ENCODE data around the gene HS3ST5. TPM values are rescaled to one million over a fixed set of nuclear protein-coding genes. Genes with fewer than 3 reads are reported as not detected.
A peak's percentile ranks its signal among the peaks of the same experiment; 100 is the strongest.

Gene HS3ST5
- total RNA-seq, 2 donors from 2014 or later, result 0.31 to 2.0 TPM

DNA sequence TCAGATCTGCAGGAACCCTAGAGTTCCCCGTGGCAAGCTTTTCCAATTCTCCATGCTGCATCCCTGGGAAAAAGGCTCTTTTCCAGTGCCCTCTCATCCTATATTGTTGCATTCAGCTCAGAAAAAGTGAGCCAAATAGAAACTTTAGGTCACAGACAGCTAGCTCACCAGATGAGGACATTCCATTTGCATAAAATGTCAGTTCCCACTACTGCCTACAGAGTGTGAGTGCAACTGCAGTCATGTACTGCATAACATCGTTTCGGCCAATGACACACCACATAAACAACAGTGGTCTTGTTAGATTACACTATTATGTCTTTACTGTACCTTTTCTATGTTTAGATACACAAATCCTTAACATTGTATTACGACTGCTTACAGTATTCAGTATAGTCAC, 8.6 kb downstream of the HS3ST5 start:
- Mint-ChIP-seq H3K4me3 (no peak overlapping the region), H3K27me3 (ENCODE audit: insufficient read depth) (no peaks in the 10 kb centered on the region), H3K36me3 (ENCODE audit: low read depth) (no peaks in the 10 kb centered on the region), H3K27ac (no peak overlapping the region), H3K9me3 (no peaks in the 10 kb centered on the region), H3K4me1 (peaks cover 2% of the 10 kb centered on the region)
- Histone ChIP-seq H3K4me1 (ENCODE audit: control insufficient read depth, insufficient read depth, low read length) (no peaks in the 10 kb centered on the region), H3K36me3 (ENCODE audit: control insufficient read depth, insufficient read depth, low read length) (no peaks in the 10 kb centered on the region), H3K9me3 (ENCODE audit: control insufficient read depth, low read length) (no peaks in the 10 kb centered on the region), H3K27ac (ENCODE audit: low read depth, low read length) (no peak overlapping the region), H3K27me3 (ENCODE audit: control insufficient read depth, insufficient read depth, low read length, poor library complexity, severe bottlenecking) (no peaks in the 10 kb centered on the region), H3K4me3 (ENCODE audit: low read length) (no peak overlapping the region), H3K9ac (ENCODE audit: extremely low read depth, low read length, poor library complexity, severe bottlenecking) (no peak overlapping the region)
- TF ChIP-seq, protein P1, sequence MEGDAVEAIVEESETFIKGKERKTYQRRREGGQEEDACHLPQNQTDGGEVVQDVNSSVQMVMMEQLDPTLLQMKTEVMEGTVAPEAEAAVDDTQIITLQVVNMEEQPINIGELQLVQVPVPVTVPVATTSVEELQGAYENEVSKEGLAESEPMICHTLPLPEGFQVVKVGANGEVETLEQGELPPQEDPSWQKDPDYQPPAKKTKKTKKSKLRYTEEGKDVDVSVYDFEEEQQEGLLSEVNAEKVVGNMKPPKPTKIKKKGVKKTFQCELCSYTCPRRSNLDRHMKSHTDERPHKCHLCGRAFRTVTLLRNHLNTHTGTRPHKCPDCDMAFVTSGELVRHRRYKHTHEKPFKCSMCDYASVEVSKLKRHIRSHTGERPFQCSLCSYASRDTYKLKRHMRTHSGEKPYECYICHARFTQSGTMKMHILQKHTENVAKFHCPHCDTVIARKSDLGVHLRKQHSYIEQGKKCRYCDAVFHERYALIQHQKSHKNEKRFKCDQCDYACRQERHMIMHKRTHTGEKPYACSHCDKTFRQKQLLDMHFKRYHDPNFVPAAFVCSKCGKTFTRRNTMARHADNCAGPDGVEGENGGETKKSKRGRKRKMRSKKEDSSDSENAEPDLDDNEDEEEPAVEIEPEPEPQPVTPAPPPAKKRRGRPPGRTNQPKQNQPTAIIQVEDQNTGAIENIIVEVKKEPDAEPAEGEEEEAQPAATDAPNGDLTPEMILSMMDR (conservative IDR thresholded peaks at IDR 0.05), result peak; percentile 26
- 91% methylated on average over 3 to 4 of the region's 4 CpGs for WGBS, 2 experiments (ENCODE audit: insufficient coverage in 1 of 2, insufficient read length in 1 of 2)
- no peak for DNase-seq

DNA sequence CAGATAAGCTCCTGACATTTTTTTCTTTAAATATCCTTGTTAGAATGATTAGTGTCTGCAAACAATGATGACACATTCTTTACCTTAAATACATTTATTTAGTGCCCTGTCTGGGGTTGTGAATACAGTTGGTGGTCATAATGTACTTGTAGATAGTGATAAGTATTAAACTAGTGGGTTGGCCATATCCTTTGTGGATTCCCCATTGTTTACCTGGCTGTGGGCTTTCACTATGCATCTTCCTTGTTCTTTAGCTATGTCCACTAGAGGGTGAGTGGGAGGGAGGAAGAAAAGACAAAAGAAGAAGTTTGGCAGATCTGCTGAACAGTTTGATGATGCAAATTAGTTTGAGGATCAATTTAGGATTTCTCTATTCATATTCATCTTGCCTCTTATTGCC, 15.7 kb downstream of the HS3ST5 start:
- H3K9me3 Mint-ChIP-seq, result no peaks in the 10 kb centered on the region
- no peaks in the 10 kb centered on the region for H3K27me3 ChIP-seq (ENCODE audit: control insufficient read depth, insufficient read depth, low read length, poor library complexity, severe bottlenecking)
- no peaks in the 10 kb centered on the region for H3K36me3 ChIP-seq (ENCODE audit: control insufficient read depth, insufficient read depth, low read length)
- H3K4me1 ChIP-seq (ENCODE audit: control insufficient read depth, insufficient read depth, low read length), result peaks cover 3% of the 10 kb centered on the region
- H3K9ac ChIP-seq (ENCODE audit: extremely low read depth, low read length, poor library complexity, severe bottlenecking), result no peak overlapping the region
- H3K27ac ChIP-seq (ENCODE audit: low read depth, low read length), result no peak overlapping the region
- no peaks in the 10 kb centered on the region for H3K9me3 ChIP-seq (ENCODE audit: control insufficient read depth, low read length)
- no peak for DNase-seq
- peaks cover 30% of the 10 kb centered on the region for H3K4me1 Mint-ChIP-seq
- H3K4me3 Mint-ChIP-seq, result no peak overlapping the region
- H3K27me3 Mint-ChIP-seq (ENCODE audit: insufficient read depth), result no peaks in the 10 kb centered on the region
- peak overlapping the region; percentile 68 for H3K27ac Mint-ChIP-seq
- TF ChIP-seq, protein P1 (conservative IDR thresholded peaks at IDR 0.05), result peak; percentile 72
- no peak overlapping the region for H3K4me3 ChIP-seq (ENCODE audit: low read length)
- no peaks in the 10 kb centered on the region for H3K36me3 Mint-ChIP-seq (ENCODE audit: low read depth)

DNA sequence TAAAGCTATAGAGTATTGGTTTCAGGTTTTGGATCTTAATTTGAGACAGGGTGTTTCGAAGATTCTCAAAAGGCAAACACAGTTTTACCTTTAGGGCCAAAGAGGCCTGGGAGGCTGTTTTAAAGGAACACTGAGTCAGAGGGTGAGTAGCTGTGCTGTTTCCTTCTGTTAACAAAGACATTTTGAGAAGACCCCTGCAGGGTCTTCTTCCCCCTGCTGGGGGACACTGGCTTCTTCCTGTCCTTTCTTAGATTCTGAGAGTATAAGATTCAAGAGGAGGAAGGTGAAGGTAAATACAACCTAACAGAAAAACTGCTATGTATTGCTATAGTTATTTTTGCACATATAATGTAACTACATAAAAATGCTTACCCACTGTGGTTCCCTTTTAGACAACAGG, 19.0 kb downstream of the HS3ST5 start:
- Histone ChIP-seq H3K27me3 (ENCODE audit: control insufficient read depth, insufficient read depth, low read length, poor library complexity, severe bottlenecking) (no peaks in the 10 kb centered on the region), H3K4me1 (ENCODE audit: control insufficient read depth, insufficient read depth, low read length) (peaks cover 3% of the 10 kb centered on the region), H3K4me3 (ENCODE audit: low read length) (no peak overlapping the region), H3K27ac (ENCODE audit: low read depth, low read length) (no peak overlapping the region), H3K9ac (ENCODE audit: extremely low read depth, low read length, poor library complexity, severe bottlenecking) (no peak overlapping the region), H3K9me3 (ENCODE audit: control insufficient read depth, low read length) (no peaks in the 10 kb centered on the region), H3K36me3 (ENCODE audit: control insufficient read depth, insufficient read depth, low read length) (no peaks in the 10 kb centered on the region)
- no peak overlapping the region for H3K4me3 Mint-ChIP-seq
- 43 to 78% methylated on average over 1 of the region's 1 CpG for WGBS, 2 experiments (ENCODE audit: insufficient coverage in 1 of 2, insufficient read length in 1 of 2)
- H3K4me1 Mint-ChIP-seq, result peaks cover 30% of the 10 kb centered on the region
- H3K27ac Mint-ChIP-seq, result peak overlapping the region; percentile 48
- TF ChIP-seq, protein P1 (conservative IDR thresholded peaks at IDR 0.05), result peak; percentile 63
- H3K36me3 Mint-ChIP-seq (ENCODE audit: low read depth), result no peaks in the 10 kb centered on the region
- H3K9me3 Mint-ChIP-seq, result no peaks in the 10 kb centered on the region
- DNase-seq, result peak; percentile 65
- no peaks in the 10 kb centered on the region for H3K27me3 Mint-ChIP-seq (ENCODE audit: insufficient read depth)

All from endodermal cell (in vitro differentiated cells).